Urothelium cell line (cell line): ENCODE data around the gene SLC38A7.
"Not testable (repeated sequence)": the region's sequence is repeated elsewhere in the genome, so short reads cannot be mapped to it uniquely, and the experiment has no call there.

Source experiments
- DNase-seq: peaks from one replicate; pipeline ENCODE4 v3.0.0; 2011; ENCODE audit warnings: low spot score, mixed read lengths
- FAIRE-seq: peaks from 2 replicates; lab custom pipeline; 2011; peaks lifted over from hg19 to GRCh38; lab: Jason Lieb, UNC

The SLC38A7 gene

GRCh38 chr16:58678716-58679115 lies 5.9 kb downstream of the SLC38A7 start:
- no peak for DNase-seq
- FAIRE-seq: no peak

GRCh38 chr16:58678269-58678668 lies 6.3 kb downstream of the SLC38A7 start:
- DNase-seq (no peak), FAIRE-seq (no peak)

GRCh38 chr16:58670946-58671583 lies 13.5 kb downstream of the SLC38A7 start:
- FAIRE-seq: no peak

GRCh38 chr16:58670177-58670576 lies 14.4 kb downstream of the SLC38A7 start:
- DNase-seq (no peak), FAIRE-seq (no peak)

More at GRCh38 chr16:58670946-58671583, 13.5 kb downstream of the SLC38A7 start:
- no peak for DNase-seq

GRCh38 chr16:58665200-58665599 lies 19.4 kb downstream of the SLC38A7 start:
- DNase-seq (no peak), FAIRE-seq (no peak)

GRCh38 chr16:58661199-58661830 lies 23.3 kb downstream of the SLC38A7 start:
- DNase-seq (peak; percentile 85), FAIRE-seq (no peak)

- FAIRE-seq: not testable (repeated sequence)
Observed at GRCh38 chr16:58659911-58660310, 24.7 kb downstream of the SLC38A7 start.

GRCh38 chr16:58658796-58659211 lies 25.8 kb downstream of the SLC38A7 start:
- DNase-seq: no peak
- no peak for FAIRE-seq

More at GRCh38 chr16:58659911-58660310, 24.7 kb downstream of the SLC38A7 start:
- DNase-seq: not testable (repeated sequence)

- FAIRE-seq: no peak
Observed at GRCh38 chr16:58656899-58657298, 27.7 kb downstream of the SLC38A7 start.

GRCh38 chr16:58655215-58655596 lies 29.4 kb downstream of the SLC38A7 start:
- DNase-seq (no peak), FAIRE-seq (no peak)

More at GRCh38 chr16:58656899-58657298, 27.7 kb downstream of the SLC38A7 start:
- no peak for DNase-seq

GRCh38 chr16:58654560-58655214 lies 29.9 kb downstream of the SLC38A7 start:
- FAIRE-seq (no peak), DNase-seq (no peak)

GRCh38 chr16:58652741-58653140 lies 31.8 kb downstream of the SLC38A7 start:
- no peak for FAIRE-seq
- no peak for DNase-seq

GRCh38 chr16:58651965-58652348 lies 32.6 kb downstream of the SLC38A7 start:
- FAIRE-seq: no peak
- no peak for DNase-seq

- FAIRE-seq (no peak), DNase-seq (no peak)
Observed at GRCh38 chr16:58649707-58650106, 34.9 kb downstream of the SLC38A7 start.

GRCh38 chr16:58647107-58647506 lies 37.5 kb downstream of the SLC38A7 start:
- no peak for DNase-seq
- no peak for FAIRE-seq

GRCh38 chr16:58644765-58645487 lies 39.6 kb downstream of the SLC38A7 start:
- FAIRE-seq (no peak), DNase-seq (no peak)

GRCh38 chr16:58644108-58644507 lies 40.5 kb downstream of the SLC38A7 start:
- DNase-seq: no peak
- no peak for FAIRE-seq

GRCh38 chr16:58640949-58641348 lies 43.6 kb downstream of the SLC38A7 start:
- no peak for FAIRE-seq
- no peak for DNase-seq

GRCh38 chr16:58639836-58640235 lies 44.7 kb downstream of the SLC38A7 start:
- DNase-seq (no peak), FAIRE-seq (no peak)

- FAIRE-seq (no peak), DNase-seq (no peak)
Observed at GRCh38 chr16:58639230-58639629, 45.3 kb downstream of the SLC38A7 start.
